ENCODE data around the gene CDH23.
"Not testable (repeated sequence)": the region's sequence is repeated elsewhere in the genome, so short reads cannot be mapped to it uniquely, and the experiment has no call there.

Gene CDH23

GRCh38 chr10:71595649-71596048, 198.9 kb downstream of the CDH23 start:
- in situ Hi-C loops (cut with HindIII; ENCODE audit: low sequenced_read_pairs): no loop called here

GRCh38 chr10:71596127-71596526, 199.4 kb downstream of the CDH23 start:
- in situ Hi-C loops (cut with HindIII; ENCODE audit: low sequenced_read_pairs): no loop called here

GRCh38 chr10:71596759-71597158, 200.0 kb downstream of the CDH23 start:
- in situ Hi-C loops (cut with HindIII; ENCODE audit: low sequenced_read_pairs): no loop called here

- in situ Hi-C loops (cut with HindIII; ENCODE audit: low sequenced_read_pairs): no loop called here
These were observed 201.2 kb downstream of the CDH23 start for GRCh38 chr10:71597821-71598498.

GRCh38 chr10:71598621-71599055, 201.9 kb downstream of the CDH23 start:
- in situ Hi-C loops (cut with HindIII; ENCODE audit: low sequenced_read_pairs): no loop called here

GRCh38 chr10:71599518-71599917, 202.8 kb downstream of the CDH23 start:
- in situ Hi-C loops (cut with HindIII; ENCODE audit: low sequenced_read_pairs): no loop called here

GRCh38 chr10:71600242-71600641, 203.5 kb downstream of the CDH23 start:
- in situ Hi-C loops (cut with HindIII; ENCODE audit: low sequenced_read_pairs): not testable (repeated sequence)

- in situ Hi-C loops (cut with HindIII; ENCODE audit: low sequenced_read_pairs): no loop called here
These were observed 204.1 kb downstream of the CDH23 start for GRCh38 chr10:71600849-71601248.

GRCh38 chr10:71601273-71601672, 204.6 kb downstream of the CDH23 start:
- in situ Hi-C loops (cut with HindIII; ENCODE audit: low sequenced_read_pairs): no loop called here

GRCh38 chr10:71603150-71603549, 206.4 kb downstream of the CDH23 start:
- in situ Hi-C loops (cut with HindIII; ENCODE audit: low sequenced_read_pairs): no loop called here

- in situ Hi-C loops (cut with HindIII; ENCODE audit: low sequenced_read_pairs): no loop called here
These were observed 207.0 kb downstream of the CDH23 start for GRCh38 chr10:71603754-71604153.

- in situ Hi-C loops (cut with HindIII; ENCODE audit: low sequenced_read_pairs): no loop called here
These were observed 207.8 kb downstream of the CDH23 start for GRCh38 chr10:71604324-71605018.

GRCh38 chr10:71605263-71605962, 208.7 kb downstream of the CDH23 start:
- in situ Hi-C loops (cut with HindIII; ENCODE audit: low sequenced_read_pairs): no loop called here

- in situ Hi-C loops (cut with HindIII; ENCODE audit: low sequenced_read_pairs): no loop called here
These were observed 209.7 kb downstream of the CDH23 start for GRCh38 chr10:71606257-71607081.

GRCh38 chr10:71607082-71607443, 210.3 kb downstream of the CDH23 start:
- in situ Hi-C loops (cut with HindIII; ENCODE audit: low sequenced_read_pairs): no loop called here

GRCh38 chr10:71608819-71609768, 212.4 kb downstream of the CDH23 start:
- in situ Hi-C loops (cut with HindIII; ENCODE audit: low sequenced_read_pairs): no loop called here

GRCh38 chr10:71610651-71611050, 213.9 kb downstream of the CDH23 start:
- in situ Hi-C loops (cut with HindIII; ENCODE audit: low sequenced_read_pairs): no loop called here

GRCh38 chr10:71611131-71611530, 214.4 kb downstream of the CDH23 start:
- in situ Hi-C loops (cut with HindIII; ENCODE audit: low sequenced_read_pairs): no loop called here

- in situ Hi-C loops (cut with HindIII; ENCODE audit: low sequenced_read_pairs): no loop called here
These were observed 215.1 kb downstream of the CDH23 start for GRCh38 chr10:71611709-71612422.

All from endothelial cell of hepatic sinusoid (primary cell).